ENCODE measurements around the gene E4F1. TPM values are rescaled to one million over a fixed set of nuclear protein-coding genes. Genes with fewer than 3 reads are reported as not detected.

Gene E4F1
- total and polyA plus RNA-seq, 2 of the 8 experiments (the other 6 are each of a cell fraction or from before 2014, with no cell fraction given), result 22.2 to 27.0 TPM

- Histone ChIP-seq H3K27ac (ENCODE audit: low read depth, low read length) (no peak overlapping the region), H3K18ac (ENCODE audit: extremely low read depth, low read length) (no peak overlapping the region), H2AK5ac (ENCODE audit: low read depth, low read length) (no peak overlapping the region), H3K23ac (ENCODE audit: insufficient read length) (no peak overlapping the region), H2BK5ac (ENCODE audit: low read depth, low read length) (no peak overlapping the region), H3K4ac (replicated peaks; ENCODE audit: insufficient read length, low read depth, low read length) (no peak overlapping the region), H4K5ac (ENCODE audit: insufficient read length, low read depth, low read length) (no peak overlapping the region), H2BK15ac (ENCODE audit: low read length) (no peak overlapping the region), H3K36me3 (ENCODE audit: control insufficient read depth in 2 of 4, insufficient read depth in 4 of 4, low read length in 3 of 4) (peaks cover 18 to 45% (median 30%) of the 10 kb centered on the region in 4 experiments), H2BK120ac (replicated peaks; ENCODE audit: low read depth, low read length) (no peak overlapping the region), H2AFZ (ENCODE audit: low read length) (no peak overlapping the region), H3K4me3 (ENCODE audit: extremely low read depth in 1 of 4, insufficient read depth in 2 of 4, low read depth in 3 of 4, low read length in 4 of 4) (no peak overlapping the region), H3K4me2 (ENCODE audit: insufficient read depth in 1 of 2, low read depth in 2 of 2, low read length in 2 of 2) (no peak overlapping the region), H4K20me1 (replicated peaks in 1 of 2; ENCODE audit: control insufficient read depth in 1 of 2, insufficient read depth in 2 of 2, low read length in 2 of 2) (peaks cover 4 to 19% of the 10 kb centered on the region in 2 experiments), H3K9me3 (ENCODE audit: insufficient read depth in 2 of 2, low read depth in 1 of 2, low read length in 1 of 2) (no peaks in the 10 kb centered on the region), H3K56ac (replicated peaks; ENCODE audit: insufficient read length, low read depth, low read length) (no peak overlapping the region), H3K14ac (ENCODE audit: insufficient read length) (no peak overlapping the region), H2BK20ac (ENCODE audit: low read length) (no peak overlapping the region), H2BK12ac (ENCODE audit: low read depth, low read length) (no peak overlapping the region), H3K9ac (replicated peaks in 1 of 4; ENCODE audit: extremely low read depth in 1 of 4, low read depth in 3 of 4, low read length in 3 of 4) (no peak overlapping the region), H3K23me2 (ENCODE audit: low read depth, low read length) (peaks cover under 1% of the 10 kb centered on the region; the same call in 1 of the 2 replicates), H3K4me1 (replicated peaks in 1 of 4; ENCODE audit: control insufficient read depth in 3 of 4, insufficient read depth in 4 of 4, low read length in 3 of 4) (peaks cover 0 to 2% (median 0%) of the 10 kb centered on the region in 4 experiments; a peak in 3 of 7 replicates), H3K79me2 (ENCODE audit: control insufficient read depth in 1 of 2, insufficient read depth in 2 of 2, low read length in 2 of 2) (peaks cover 0 to 14% of the 10 kb centered on the region in 2 experiments; a peak in 2 of 4 replicates), H3K27me3 (replicated peaks in 1 of 4; ENCODE audit: control insufficient read depth in 3 of 4, extremely low read depth in 1 of 4, insufficient read depth in 3 of 4, low read length in 3 of 4) (no peaks in the 10 kb centered on the region), H3K79me1 (ENCODE audit: low read depth, low read length) (peaks cover under 1% of the 10 kb centered on the region), H4K8ac (ENCODE audit: extremely low read depth, insufficient read depth, low read length) (no peak overlapping the region), H4K91ac (replicated peaks; ENCODE audit: insufficient read length, low read length) (no peak overlapping the region)
- FAIRE-seq (no peak), DNase-seq (ENCODE audit: low read depth in 1 of 2, low spot score in 2 of 2) (no peak)
- WGBS, 2 experiments (ENCODE audit: extremely low coverage in 1 of 2, insufficient coverage in 1 of 2, insufficient read length in 1 of 2, insufficient replicate concordance in 2 of 2, low coverage in 1 of 2, low lambda C conversion rate in 2 of 2, missing lambda C conversion rate in 1 of 2), result 97% methylated on average over 28 of the region's 30 CpGs; no CpG with 5 or more reads in 1 of the 2 experiments
- ChIA-PET CTCF (ENCODE audit: partially characterized antibody) (interaction anchor here (0.5 to 2.1 kb wide), 5 partner anchors 10 to 256 kb away, joined by 3 to 9 read pairs (median 4); partner anchors contain the start of gene DNASE1L2), POLR2A (ENCODE audit: partially characterized antibody) (interaction anchor here (0.9 to 1.9 kb wide), 5 partner anchors 8 to 222 kb away, joined by 3 to 5 read pairs (median 3); partner anchors contain the start of gene TRAF7)
- no peak for TF ChIP-seq BACH1 (IDR thresholded peaks at IDR 0.05; ENCODE audit: low read length)
- TF ChIP-seq SP4 (IDR thresholded peaks at IDR 0.05; ENCODE audit: low read length), result no peak
- no peak for TF ChIP-seq SRF (IDR thresholded peaks at IDR 0.05; ENCODE audit: low read depth, low read length)
- TF ChIP-seq BRCA1 (IDR thresholded peaks at IDR 0.05; ENCODE audit: low read depth, low read length), result no peak
- no peak for TF ChIP-seq KDM1A (IDR thresholded peaks at IDR 0.05; ENCODE audit: borderline replicate concordance, low read length)
- no peak for TF ChIP-seq POU5F1 (IDR thresholded peaks at IDR 0.05; ENCODE audit: low read depth, low read length)
- no peak for TF ChIP-seq E2F6 (IDR thresholded peaks at IDR 0.05)
- no peak for TF ChIP-seq RXRA (IDR thresholded peaks at IDR 0.05; ENCODE audit: insufficient read depth, low read depth, low read length)
- no peak for TF ChIP-seq HDAC2 (IDR thresholded peaks at IDR 0.05; ENCODE audit: borderline replicate concordance in 1 of 2, low read depth in 2 of 2, low read length in 2 of 2)
- no peak for TF ChIP-seq RAD21 (IDR thresholded peaks at IDR 0.05 in 1 of 2, conservative IDR thresholded peaks at IDR 0.05 in 1 of 2; ENCODE audit: low read depth in 2 of 2, low read length in 2 of 2)
- TF ChIP-seq JUN (IDR thresholded peaks at IDR 0.05; ENCODE audit: low read depth, low read length), result no peak
Measured at GRCh38 chr16:2244926-2245795, 21.8 kb downstream of the E4F1 start.
